ENCODE measurements around the gene ERI3.

Gene ERI3

GRCh38 chr1:44318097-44319088, 36.7 kb downstream of the ERI3 start:
- peak in 1 of 2 donors; percentile 34 for DNase-seq (ENCODE audit: low read depth in 2 of 2)

GRCh38 chr1:44316231-44316759, 38.8 kb downstream of the ERI3 start:
- no peak for DNase-seq (ENCODE audit: low read depth in 2 of 2)

GRCh38 chr1:44315521-44315920, 39.5 kb downstream of the ERI3 start:
- no peak for DNase-seq (ENCODE audit: low read depth in 2 of 2)

GRCh38 chr1:44314452-44314851, 40.6 kb downstream of the ERI3 start:
- no peak for DNase-seq (ENCODE audit: low read depth in 2 of 2)

- no peak for DNase-seq (ENCODE audit: low read depth in 2 of 2)
Observed at GRCh38 chr1:44313265-44313918, 41.7 kb downstream of the ERI3 start.

GRCh38 chr1:44312399-44313196, 42.5 kb downstream of the ERI3 start:
- DNase-seq (ENCODE audit: low read depth in 2 of 2): no peak

GRCh38 chr1:44310006-44310405, 45.1 kb downstream of the ERI3 start:
- no peak for DNase-seq (ENCODE audit: low read depth in 2 of 2)

GRCh38 chr1:44305962-44306422, 49.1 kb downstream of the ERI3 start:
- peak in 1 of 2 donors; percentile 0 for DNase-seq (ENCODE audit: low read depth in 2 of 2)

GRCh38 chr1:44303532-44303931, 51.5 kb downstream of the ERI3 start:
- DNase-seq (ENCODE audit: low read depth in 2 of 2): no peak

- DNase-seq (ENCODE audit: low read depth in 2 of 2): no peak
Observed at GRCh38 chr1:44302541-44302940, 52.5 kb downstream of the ERI3 start.

GRCh38 chr1:44301442-44301841, 53.6 kb downstream of the ERI3 start:
- no peak for DNase-seq (ENCODE audit: low read depth in 2 of 2)

- no peak for DNase-seq (ENCODE audit: low read depth in 2 of 2)
Observed at GRCh38 chr1:44300852-44301251, 54.2 kb downstream of the ERI3 start.

GRCh38 chr1:44297695-44298400, 57.2 kb downstream of the ERI3 start:
- no peak for DNase-seq (ENCODE audit: low read depth in 2 of 2)

- DNase-seq (ENCODE audit: low read depth in 2 of 2): no peak
Observed at GRCh38 chr1:44296806-44297205, 58.3 kb downstream of the ERI3 start.

- DNase-seq (ENCODE audit: low read depth in 2 of 2): no peak
Observed at GRCh38 chr1:44296086-44296485, 59.0 kb downstream of the ERI3 start.

GRCh38 chr1:44294588-44295007, 60.5 kb downstream of the ERI3 start:
- no peak for DNase-seq (ENCODE audit: low read depth in 2 of 2)

- DNase-seq (ENCODE audit: low read depth in 2 of 2): no peak
Observed at GRCh38 chr1:44293761-44294315, 61.2 kb downstream of the ERI3 start.

GRCh38 chr1:44292651-44293050, 62.4 kb downstream of the ERI3 start:
- DNase-seq (ENCODE audit: low read depth in 2 of 2): no peak

- no peak for DNase-seq (ENCODE audit: low read depth in 2 of 2)
Observed at GRCh38 chr1:44290250-44291094, 64.6 kb downstream of the ERI3 start.

- DNase-seq (ENCODE audit: low read depth in 2 of 2): no peak
Observed at GRCh38 chr1:44289530-44289929, 65.5 kb downstream of the ERI3 start.

Data from stimulated activated CD4-positive, alpha-beta T cell treated with anti-CD3 and anti-CD28 coated beads, Interleukin-15, amount 100 ng/mL, for 48 hours (primary cell).